D721Med (cell line): ENCODE results near the gene KCNH1.

Source experiments
- DNase-seq: peaks from one replicate; pipeline ENCODE4 v3.0.0; 2011; ENCODE audit warnings: low spot score; ENCODE audit not compliant: insufficient read length
- FAIRE-seq: peaks from 2 replicates; lab custom pipeline; 2011; peaks lifted over from hg19 to GRCh38; lab: Jason Lieb, UNC
- TF ChIP-seq, protein P1 (sequence below): IDR thresholded peaks from 2 replicates; pipeline ENCODE4 v1.5.1; 2012; ENCODE audit warnings: mild to moderate bottlenecking, control low read depth; ENCODE audit not compliant: insufficient read depth; ENCODE audit errors: missing control alignments

The KCNH1 gene

DNA sequence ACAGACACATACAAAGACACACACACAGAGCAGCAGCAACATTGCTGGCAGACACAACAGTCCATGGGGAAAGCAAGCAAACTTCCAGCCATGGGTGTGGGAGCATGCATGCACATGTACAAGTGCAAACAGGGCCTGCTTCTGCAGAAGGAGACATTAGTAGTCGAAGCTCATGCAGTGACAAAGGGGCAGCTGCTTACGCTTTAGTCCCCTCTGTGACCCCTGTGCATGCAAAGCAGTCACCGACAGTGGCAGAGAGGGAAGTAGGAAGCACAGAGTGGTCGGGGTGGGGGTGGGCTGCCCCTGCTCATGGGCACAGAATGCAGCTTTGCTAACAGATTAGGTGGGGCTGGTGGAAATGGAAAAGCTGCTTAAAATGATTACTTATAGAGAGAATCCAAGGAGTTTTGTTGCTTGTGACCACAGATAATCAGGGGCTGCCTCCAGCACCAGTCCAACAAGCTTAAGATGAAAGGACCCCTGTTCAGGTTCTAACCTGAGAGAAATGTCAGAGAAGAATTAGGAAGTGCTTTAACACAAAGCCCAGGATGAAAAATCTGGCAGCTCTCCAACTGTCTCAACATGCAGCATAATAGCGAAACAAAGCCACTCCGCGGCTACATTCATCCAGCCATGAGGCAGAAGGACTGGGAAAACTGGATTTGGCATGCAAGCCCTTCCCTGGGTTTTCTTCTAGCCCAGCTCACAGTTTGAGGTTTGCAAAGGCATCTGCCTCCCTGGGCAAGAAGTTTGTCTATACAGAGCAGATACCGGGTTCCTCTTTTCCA is 378.9 kb downstream of the KCNH1 start:
- no peak for DNase-seq
- peak; percentile 58 for FAIRE-seq
- TF ChIP-seq, protein P1, sequence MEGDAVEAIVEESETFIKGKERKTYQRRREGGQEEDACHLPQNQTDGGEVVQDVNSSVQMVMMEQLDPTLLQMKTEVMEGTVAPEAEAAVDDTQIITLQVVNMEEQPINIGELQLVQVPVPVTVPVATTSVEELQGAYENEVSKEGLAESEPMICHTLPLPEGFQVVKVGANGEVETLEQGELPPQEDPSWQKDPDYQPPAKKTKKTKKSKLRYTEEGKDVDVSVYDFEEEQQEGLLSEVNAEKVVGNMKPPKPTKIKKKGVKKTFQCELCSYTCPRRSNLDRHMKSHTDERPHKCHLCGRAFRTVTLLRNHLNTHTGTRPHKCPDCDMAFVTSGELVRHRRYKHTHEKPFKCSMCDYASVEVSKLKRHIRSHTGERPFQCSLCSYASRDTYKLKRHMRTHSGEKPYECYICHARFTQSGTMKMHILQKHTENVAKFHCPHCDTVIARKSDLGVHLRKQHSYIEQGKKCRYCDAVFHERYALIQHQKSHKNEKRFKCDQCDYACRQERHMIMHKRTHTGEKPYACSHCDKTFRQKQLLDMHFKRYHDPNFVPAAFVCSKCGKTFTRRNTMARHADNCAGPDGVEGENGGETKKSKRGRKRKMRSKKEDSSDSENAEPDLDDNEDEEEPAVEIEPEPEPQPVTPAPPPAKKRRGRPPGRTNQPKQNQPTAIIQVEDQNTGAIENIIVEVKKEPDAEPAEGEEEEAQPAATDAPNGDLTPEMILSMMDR, result no peak

DNA sequence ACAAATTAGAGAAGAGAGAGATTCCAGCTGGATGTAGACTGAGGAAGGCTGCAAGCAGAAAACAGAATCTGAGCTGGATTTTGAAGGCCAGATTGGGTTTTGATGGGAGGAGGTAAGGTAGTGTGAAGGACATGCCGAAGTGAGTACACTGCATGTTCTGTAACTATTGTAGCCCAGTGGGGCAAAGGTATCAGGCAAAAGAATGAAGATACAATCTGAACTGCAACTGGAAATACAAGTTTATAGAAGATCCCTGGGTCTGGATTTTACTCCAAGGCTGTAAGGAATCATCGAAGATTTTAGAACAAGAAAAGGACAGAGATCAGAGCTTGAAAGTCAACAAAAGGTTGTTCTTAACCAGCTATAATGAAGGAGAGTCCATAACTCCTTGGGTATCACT is 382.0 kb downstream of the KCNH1 start:
- no peak for DNase-seq
- peak; percentile 71 for FAIRE-seq
- TF ChIP-seq, protein P1, result no peak

DNA sequence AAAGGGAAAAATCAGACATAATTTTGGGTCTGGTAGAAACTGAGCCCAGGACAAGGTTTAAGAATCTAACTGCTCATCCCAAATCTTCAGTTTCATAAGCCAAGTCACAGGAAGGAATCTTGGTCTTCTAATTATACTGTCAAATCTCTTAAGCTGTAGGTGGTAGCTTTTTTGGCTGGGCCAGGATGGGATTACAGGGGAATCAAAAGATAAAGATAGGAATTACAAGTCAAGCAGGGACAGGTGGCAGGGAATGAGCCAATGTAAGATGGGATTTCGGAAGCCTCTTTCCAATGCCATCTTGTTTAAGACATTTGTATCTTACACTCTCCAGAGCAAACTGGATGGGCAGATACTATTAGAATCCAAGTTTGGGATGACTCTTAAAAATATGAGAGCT is 383.5 kb downstream of the KCNH1 start:
- FAIRE-seq, result peak; percentile 95
- peak; percentile 58 for DNase-seq
- TF ChIP-seq, protein P1, result no peak

DNA sequence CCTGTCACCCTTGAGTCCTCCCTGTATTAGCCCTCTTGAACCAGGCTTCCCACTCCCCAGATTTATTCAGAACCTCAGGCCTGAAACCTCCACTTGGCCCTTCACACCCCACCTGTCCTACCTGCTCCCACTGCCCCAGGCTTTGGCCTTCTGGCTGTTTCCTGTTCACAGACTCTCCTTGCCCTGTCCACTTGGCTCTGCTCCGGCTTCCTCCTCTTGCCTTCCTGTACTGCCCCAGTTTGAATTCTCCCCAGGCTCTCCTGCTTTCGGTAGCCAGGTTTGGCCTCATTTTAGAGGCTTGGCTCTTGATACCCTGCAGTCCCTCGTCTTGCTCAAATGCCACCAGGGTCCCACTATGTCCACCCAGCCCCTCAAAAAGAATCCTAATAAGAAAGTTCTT is 385.2 kb downstream of the KCNH1 start:
- FAIRE-seq, result no peak

DNA sequence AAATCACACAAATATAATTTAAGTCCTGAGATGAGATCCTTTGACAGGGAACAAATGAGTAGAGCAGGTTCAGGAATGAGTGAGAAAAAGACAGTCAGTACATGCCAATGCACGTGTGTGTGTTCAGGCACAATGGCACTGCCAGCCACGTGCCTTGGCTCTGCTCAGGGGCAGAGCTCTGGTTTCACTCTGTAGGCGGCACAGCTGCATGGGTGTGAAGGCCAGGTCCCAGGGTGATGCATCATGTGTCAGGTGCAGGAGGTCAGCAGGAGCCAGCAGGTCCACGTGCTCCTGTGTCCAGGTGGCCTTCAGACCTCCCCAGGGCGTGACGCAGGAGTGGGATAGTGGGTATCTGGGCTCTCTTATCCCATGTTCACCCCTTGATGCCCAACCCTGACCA is 386.1 kb downstream of the KCNH1 start:
- FAIRE-seq (no peak), DNase-seq (no peak)
- TF ChIP-seq, protein P1, result no peak

More for the DNA sequence above, 385.2 kb downstream of the KCNH1 start:
- DNase-seq, result no peak
- TF ChIP-seq, protein P1, result no peak

DNA sequence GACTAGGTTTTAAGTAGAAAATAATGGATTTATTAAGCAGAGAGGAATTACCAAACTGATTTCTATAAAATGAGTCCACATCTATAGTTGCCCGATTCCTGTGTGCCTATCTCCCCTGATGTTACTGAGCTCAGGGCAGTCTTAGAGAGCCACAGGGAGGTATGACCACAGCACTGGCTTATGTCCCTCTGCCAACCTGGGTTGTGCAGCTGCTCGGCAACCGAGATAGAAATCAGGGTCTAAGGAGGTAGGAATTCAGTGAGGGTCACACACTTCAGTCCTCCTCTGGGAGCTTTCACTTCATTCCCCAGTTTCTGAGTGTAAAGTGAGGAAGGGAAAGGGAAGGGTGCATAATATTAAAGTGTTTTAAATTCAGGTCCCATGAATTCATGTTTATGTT is 386.8 kb downstream of the KCNH1 start:
- no peak for DNase-seq
- no peak for FAIRE-seq
- TF ChIP-seq, protein P1, result no peak

DNA sequence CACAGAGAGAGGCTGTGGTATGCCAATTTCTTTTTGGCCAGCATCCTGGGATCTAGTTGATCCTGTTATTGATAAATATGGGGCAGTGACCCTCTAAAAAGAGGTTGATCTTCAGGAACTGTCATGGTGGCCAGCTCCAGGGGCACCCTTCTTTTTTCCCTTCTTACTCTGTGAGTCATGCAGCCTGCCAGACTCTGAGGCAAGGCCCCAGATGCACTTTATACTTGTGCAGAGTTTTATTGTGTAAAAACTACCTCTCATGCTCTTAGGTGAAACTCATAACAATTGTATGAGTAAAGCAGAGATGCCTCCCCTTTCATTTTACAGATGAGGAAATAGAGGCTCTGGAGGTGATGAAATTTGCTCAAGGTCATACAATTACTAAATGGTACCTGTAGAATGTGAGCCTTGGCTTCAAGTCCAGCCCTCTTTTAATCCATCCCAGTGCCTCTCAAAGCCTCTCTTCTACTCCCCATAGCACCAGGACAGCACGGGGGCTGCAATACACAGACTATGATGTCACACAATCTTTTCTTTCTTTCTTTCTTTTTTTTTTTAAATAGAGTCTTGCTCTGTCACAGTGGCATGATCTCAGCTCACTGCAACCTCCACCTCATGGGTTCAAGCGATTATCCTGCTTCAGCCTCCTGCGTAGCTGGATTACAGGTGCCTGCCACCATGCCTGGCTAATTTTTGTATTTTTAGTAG is 387.8 kb downstream of the KCNH1 start:
- TF ChIP-seq, protein P1, result no peak
- no peak for FAIRE-seq
- no peak for DNase-seq
